COLO668 (cell line): ENCODE data around the gene ZNF740.

Experiments
- DNase-seq: peaks from one replicate; lab custom pipeline; 2025; ENCODE audit not compliant: unreplicated experiment; lab: John Stamatoyannopoulos, UW

Gene ZNF740

GRCh38 chr12:53212931-53213330 is 32.4 kb downstream of the ZNF740 start:
- DNase-seq: no peak

GRCh38 chr12:53213348-53213747 is 32.8 kb downstream of the ZNF740 start:
- peak; percentile 75 for DNase-seq

DNA sequence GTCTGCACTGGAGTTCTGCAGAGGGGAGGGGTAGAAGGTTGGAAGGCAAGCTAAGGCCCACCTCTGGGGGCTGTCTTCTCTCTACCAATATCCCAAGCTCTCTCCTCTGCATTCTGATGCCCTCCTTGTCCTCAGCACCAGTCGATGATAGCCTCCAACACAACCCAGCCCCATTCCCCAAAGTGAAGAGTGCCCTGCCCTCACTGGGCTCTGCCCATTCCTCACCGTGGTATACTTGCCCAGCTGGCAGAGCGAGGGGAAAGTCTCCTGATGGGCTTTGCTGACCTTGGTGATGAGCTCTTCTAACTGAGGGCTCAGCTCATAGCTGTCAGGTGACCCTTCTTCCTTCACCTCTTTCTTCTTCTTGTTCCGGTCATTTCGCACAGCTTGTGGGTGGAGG is 33.7 kb downstream of the ZNF740 start:
- no peak for DNase-seq

- DNase-seq: no peak
These were observed 34.3 kb downstream of the ZNF740 start for GRCh38 chr12:53214687-53215455.

- no peak for DNase-seq
These were observed 35.0 kb downstream of the ZNF740 start for GRCh38 chr12:53215497-53215896.

DNA sequence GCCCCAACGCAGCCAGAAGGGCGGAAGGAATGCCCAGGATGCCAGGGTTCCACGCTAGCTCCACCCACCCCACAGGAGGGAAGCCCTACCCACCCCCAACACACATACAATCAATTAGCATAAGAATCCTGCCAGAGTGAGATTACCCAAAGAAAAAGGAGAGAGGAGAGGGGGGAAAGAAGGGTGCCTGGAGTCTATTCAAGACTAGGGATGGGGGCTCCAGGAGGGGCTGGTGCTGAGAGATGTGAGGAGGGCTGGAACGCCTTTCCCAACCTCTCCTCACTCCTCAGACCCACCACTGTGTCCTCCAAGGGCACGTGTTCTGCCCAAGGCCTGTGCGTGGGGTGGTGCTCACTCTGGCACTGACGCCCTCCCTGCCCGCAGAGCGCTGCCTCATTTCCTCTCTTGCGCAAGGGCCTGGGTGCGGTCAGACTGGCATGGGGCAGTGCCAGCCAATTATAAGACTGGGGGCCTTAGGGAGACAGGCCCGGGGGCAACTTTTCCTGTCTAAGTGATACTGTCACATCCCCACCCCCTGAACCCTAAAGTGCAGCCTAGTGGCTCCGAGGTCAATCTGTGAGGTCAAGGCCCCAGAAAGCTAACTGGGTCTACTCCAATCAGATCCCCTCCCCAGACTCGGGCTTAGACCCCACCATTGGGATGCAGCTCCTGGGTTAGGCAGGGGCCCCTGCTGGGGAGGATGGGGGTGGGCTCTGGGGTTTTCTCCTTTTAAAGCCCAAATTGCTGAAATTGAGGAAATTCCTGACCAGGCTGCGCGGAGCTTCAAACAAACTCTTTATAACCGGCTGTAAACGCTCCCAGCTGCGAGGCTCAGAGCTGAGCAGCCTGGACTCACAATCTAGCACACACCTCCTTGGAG is 36.8 kb downstream of the ZNF740 start:
- no peak for DNase-seq

- DNase-seq: no peak
These were observed 37.4 kb downstream of the ZNF740 start for GRCh38 chr12:53217931-53218307.

DNA sequence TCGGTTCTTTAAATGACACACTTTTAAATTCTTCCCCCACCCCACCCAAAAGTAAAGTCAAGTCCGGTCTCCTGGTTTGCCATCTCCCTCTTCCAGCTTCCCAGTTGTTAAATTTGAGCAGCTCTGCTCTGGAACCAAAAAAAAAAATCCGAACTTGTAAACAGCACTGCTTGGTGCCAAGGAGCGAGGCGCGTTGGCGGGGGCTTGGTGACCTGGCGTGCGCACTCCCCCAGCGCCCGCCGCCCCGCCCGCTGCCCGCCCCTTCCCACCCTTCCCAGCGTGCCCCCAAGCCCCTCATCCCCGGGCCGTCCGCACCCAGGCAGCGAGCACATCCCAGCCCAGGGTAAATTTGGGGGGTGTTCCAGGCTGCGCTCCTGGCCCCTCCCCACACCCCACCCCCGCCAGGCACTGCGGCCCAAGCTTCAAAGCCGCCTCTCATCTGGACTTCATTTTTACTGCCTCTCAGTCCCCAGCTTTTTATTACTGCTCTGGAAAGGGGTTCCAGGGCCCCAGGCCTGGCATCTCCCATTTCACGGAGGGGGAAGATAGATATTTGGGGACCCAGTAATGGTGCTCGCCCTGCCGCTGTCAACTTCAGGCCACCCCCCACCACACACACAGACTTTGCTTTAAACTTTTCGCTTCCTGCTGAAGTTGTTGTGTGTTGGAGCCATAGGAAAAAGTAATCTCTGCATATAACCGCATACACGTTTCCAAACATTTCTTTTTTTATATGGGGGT is 38.2 kb downstream of the ZNF740 start:
- no peak for DNase-seq

GRCh38 chr12:53219292-53219955 is 38.9 kb downstream of the ZNF740 start:
- no peak for DNase-seq

DNA sequence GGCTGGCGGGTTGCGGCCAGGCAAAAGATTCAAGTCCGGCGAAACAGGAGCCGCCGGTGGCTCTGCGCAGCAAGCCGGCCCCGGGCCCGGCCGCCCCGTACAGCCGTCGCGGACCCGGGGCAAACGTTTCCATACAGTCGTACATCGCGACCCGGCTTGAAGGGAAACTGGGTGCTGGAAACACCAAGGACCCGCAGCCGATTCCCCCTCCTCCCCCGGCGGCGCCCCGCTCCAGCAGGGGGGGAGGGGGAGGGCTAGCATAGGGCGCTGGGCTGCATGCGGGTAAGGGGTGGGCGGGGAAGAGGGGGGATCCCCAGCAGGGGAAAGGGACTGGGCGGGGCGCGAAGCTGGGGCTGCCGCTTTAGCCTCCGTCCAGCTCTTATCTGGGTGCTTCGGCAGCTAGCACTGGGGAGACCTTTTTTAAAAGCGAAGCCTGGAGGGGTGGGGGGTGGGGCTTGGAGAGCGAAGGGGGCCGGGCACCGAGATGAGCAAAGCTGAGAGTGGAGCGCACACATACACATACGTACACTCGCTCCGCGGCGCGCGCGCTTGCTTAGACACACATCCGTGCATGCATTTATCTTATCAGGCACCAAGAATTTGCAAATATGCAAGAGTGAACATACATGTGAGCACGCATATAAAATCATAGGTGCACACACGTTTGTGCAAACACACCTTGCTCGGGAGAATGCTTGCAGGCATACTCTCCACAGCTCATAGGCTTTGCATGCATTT is 39.6 kb downstream of the ZNF740 start:
- peak; percentile 45 for DNase-seq

- DNase-seq: peak; percentile 74
These were observed 40.2 kb downstream of the ZNF740 start for GRCh38 chr12:53220694-53221202.

- peak; percentile 50 for DNase-seq
These were observed 40.9 kb downstream of the ZNF740 start for GRCh38 chr12:53221203-53222080.

GRCh38 chr12:53222170-53222721 is 41.7 kb downstream of the ZNF740 start:
- DNase-seq: no peak

DNA sequence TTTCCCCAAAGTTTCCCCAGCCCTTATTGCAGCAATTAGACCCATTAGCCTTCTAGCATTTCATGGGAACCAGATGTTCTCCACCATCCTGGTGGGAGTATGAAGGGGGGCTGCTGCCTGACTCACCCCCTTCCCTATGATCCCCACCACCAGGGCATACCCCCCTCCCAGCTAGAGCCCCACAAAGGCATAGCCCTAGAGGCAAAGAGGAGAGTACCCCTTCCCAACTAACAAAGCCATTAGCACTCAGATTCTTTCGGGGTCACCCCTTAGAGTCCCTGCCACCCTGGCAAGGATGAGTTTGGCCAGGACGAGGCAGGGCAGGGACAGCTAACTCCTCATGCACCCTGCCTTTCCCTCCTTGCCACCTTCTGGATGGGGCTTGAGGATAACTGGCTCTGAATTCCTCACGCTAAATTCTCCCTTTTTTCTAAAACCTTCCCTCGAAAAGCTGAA is 42.3 kb downstream of the ZNF740 start:
- no peak for DNase-seq

DNA sequence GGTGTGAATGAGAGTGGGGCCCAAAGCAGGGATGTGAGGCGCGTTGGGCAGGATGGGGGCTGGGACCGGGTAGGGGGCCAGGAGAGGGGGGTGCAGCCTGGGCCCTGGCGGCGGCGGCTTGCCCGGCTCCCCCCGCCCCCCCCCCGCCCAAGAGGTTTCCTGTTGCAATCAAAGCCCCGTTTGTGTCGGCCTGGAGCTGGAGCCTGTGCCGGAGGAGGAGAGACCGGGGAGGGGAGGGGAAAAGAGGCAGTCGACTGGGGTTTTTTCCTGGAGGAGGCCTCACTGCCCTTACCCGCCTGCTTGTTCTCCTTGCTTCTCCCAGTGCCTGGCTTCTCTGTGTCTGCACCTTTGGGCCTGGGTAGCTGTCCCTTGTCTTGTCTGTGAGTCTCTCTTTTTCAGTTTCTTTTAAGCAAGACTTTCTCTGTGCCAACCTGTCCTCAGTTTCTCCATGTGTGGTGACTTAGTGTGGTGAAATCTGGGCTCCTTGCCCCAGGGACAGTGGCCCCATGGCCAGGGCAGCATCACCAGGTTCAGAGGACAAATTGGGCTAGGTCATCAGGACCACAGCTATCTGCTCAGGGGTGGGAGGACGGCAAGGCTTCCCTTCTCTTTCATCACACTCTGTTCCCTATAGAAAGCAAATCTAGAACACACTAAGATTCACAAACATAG is 43.0 kb downstream of the ZNF740 start:
- DNase-seq: no peak

DNA sequence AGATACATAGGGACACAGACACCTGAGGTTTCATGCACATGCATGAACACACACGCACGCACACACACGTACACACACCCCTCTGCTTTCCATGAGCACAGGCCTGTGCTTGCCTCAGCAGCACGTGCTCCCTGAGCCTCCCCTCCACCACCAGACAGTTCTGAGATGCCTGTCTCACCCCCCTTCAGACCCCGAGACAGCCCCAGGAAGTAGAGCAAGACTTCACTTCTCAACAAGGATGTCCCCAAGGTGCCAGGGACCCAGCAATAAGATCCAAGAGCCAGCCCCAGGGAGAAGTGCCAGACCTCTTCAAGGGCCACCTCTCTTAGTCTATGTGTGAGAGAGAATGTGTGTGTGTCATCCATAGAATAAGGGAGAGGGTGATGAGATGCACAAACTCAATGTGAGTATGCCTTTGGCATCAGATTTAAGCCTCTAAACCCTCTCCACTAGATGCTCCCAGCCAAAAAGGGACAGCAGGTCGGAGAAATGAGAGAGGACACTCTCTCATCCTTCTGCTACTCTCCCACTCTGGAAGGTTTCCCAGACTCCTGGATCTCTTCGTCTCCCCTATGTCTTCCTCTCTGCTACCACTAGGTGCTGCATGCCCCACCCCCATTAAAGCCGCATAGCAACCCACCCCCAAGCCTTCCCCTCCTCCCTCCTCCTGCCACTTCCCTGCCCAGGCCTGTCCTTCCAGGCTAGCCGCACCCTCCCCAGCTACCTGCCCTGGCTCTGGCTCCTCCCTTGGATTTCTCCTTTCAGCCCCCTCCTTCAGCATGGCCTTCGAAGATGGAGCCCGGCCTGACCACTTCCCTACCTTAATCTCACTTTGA is 43.8 kb downstream of the ZNF740 start:
- DNase-seq: no peak

GRCh38 chr12:53224897-53225634 is 44.5 kb downstream of the ZNF740 start:
- DNase-seq: no peak
